ENCODE measurements around the gene MCMBP. TPM values are rescaled to one million over a fixed set of nuclear protein-coding genes. Genes with fewer than 3 reads are reported as not detected.
A peak's percentile ranks its signal among the peaks of the same experiment; 100 is the strongest.
"Not testable (repeated sequence)": the region's sequence is repeated elsewhere in the genome, so short reads cannot be mapped to it uniquely, and the experiment has no call there.

MCMBP gene
- total and polyA plus RNA-seq, 4 donors: 31.1 to 46.5 (median 42.5) TPM

- H3K4me1 ChIP-seq (ENCODE audit: control insufficient read depth, insufficient read depth, low read length): peaks cover 11% of the 10 kb centered on the region
- peak in 1 of 6 donors; percentile 44 for DNase-seq (ENCODE audit: low read depth in 4 of 6, low spot score in 6 of 6)
- H3K9me3 ChIP-seq (ENCODE audit: control insufficient read depth, insufficient read depth, low read length): no peaks in the 10 kb centered on the region
- H3K27ac ChIP-seq (ENCODE audit: low read depth, low read length): no peak overlapping the region
- peaks cover 10% of the 10 kb centered on the region for H3K36me3 ChIP-seq (ENCODE audit: control insufficient read depth, insufficient read depth, low read length)
- H3K4me3 ChIP-seq (ENCODE audit: low read depth, low read length): no peak overlapping the region
- 59% methylated on average over 5 of the region's 9 CpGs for WGBS (ENCODE audit: insufficient coverage)
- no peaks in the 10 kb centered on the region for H3K27me3 ChIP-seq (ENCODE audit: control insufficient read depth, insufficient read depth, low read length)
Measured at GRCh38 chr10:119896937-119897770, 24.5 kb upstream of the MCMBP start.

DNA sequence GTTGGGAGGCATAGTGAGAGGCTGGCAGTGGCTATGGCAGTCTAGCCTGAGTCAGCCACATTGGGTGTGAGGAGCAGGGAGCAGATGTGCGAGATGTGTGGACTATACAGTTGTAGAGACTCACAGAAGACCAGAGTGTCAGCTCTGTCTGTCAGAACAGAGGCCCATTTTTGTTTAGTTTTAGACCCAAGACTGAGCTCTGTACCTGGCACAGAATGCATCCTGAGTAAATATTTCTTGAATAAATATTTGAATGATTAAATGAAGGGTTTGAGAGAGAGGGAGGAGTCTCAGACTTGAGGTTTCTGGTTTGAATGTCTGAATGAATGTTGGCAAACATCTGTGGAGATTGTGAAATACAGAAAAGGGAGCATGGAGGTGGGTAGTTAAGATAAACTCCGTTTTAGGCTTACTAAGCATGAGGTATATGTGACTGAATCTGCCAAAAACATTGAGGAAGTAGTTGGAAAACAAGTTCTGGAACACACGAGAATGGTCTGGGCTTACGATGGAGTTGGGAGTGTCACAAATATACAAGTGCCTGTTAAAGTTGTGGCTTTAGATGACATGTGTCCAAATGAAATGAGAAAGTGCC lies 23.5 kb upstream of the MCMBP start:
- Histone ChIP-seq H3K4me3 (ENCODE audit: low read depth, low read length) (no peak overlapping the region), H3K27ac (ENCODE audit: low read depth, low read length) (no peak overlapping the region), H3K4me1 (ENCODE audit: control insufficient read depth, insufficient read depth, low read length) (peaks cover 17% of the 10 kb centered on the region), H3K36me3 (ENCODE audit: control insufficient read depth, insufficient read depth, low read length) (peaks cover 8% of the 10 kb centered on the region), H3K27me3 (ENCODE audit: control insufficient read depth, insufficient read depth, low read length) (no peaks in the 10 kb centered on the region), H3K9me3 (ENCODE audit: control insufficient read depth, insufficient read depth, low read length) (no peaks in the 10 kb centered on the region)
- WGBS (ENCODE audit: insufficient coverage): 76% methylated on average over 4 of the region's 4 CpGs
- DNase-seq (ENCODE audit: low read depth in 4 of 6, low spot score in 6 of 6): no peak

DNA sequence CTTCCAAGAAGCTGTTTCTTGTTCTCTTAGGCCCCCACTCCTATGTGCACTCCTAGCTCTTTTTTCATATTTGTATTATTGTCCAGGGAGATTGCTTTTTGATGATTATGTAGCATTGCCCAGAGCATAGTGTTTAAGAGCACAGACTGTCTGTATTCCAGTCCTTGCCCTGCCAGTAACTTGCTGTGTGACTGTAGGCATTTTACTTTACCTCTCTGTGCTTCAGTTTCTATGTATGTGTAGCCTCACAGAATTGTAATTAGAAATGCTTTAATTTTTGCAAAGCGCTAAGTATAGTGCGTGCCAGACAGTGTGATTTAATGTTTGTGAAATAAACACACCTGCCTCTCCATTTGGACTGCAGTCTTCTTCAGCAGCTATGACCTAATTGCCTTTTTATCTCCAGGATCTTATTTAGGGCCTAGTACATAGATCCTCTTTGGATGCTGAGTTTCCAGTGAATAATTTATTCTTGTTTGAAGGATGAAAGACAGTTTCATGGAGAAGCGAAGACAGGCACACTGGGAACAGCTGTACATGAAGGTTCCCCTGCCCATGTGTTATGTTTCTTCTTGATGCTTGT lies 21.3 kb upstream of the MCMBP start:
- peaks cover 4% of the 10 kb centered on the region for H3K36me3 ChIP-seq (ENCODE audit: control insufficient read depth, insufficient read depth, low read length)
- no peak overlapping the region for H3K4me3 ChIP-seq (ENCODE audit: low read depth, low read length)
- no peaks in the 10 kb centered on the region for H3K27me3 ChIP-seq (ENCODE audit: control insufficient read depth, insufficient read depth, low read length)
- no peaks in the 10 kb centered on the region for H3K9me3 ChIP-seq (ENCODE audit: control insufficient read depth, insufficient read depth, low read length)
- DNase-seq (ENCODE audit: low read depth in 4 of 6, low spot score in 6 of 6): no peak
- peaks cover 17% of the 10 kb centered on the region for H3K4me1 ChIP-seq (ENCODE audit: control insufficient read depth, insufficient read depth, low read length)
- no peak overlapping the region for H3K27ac ChIP-seq (ENCODE audit: low read depth, low read length)
- WGBS (ENCODE audit: insufficient coverage): no CpG with 5 or more reads among the region's 3 CpGs

- no peaks in the 10 kb centered on the region for H3K27me3 ChIP-seq (ENCODE audit: control insufficient read depth, insufficient read depth, low read length)
- WGBS (ENCODE audit: insufficient coverage): 1% methylated on average over 7 of the region's 9 CpGs
- H3K27ac ChIP-seq (ENCODE audit: low read depth, low read length): peak overlapping the region; percentile 83
- H3K4me3 ChIP-seq (ENCODE audit: low read depth, low read length): peak overlapping the region; percentile 94
- no peaks in the 10 kb centered on the region for H3K9me3 ChIP-seq (ENCODE audit: control insufficient read depth, insufficient read depth, low read length)
- H3K4me1 ChIP-seq (ENCODE audit: control insufficient read depth, insufficient read depth, low read length): peaks cover 17% of the 10 kb centered on the region
- no peak for DNase-seq (ENCODE audit: low read depth in 4 of 6, low spot score in 6 of 6)
- no peaks in the 10 kb centered on the region for H3K36me3 ChIP-seq (ENCODE audit: control insufficient read depth, insufficient read depth, low read length)
Measured at GRCh38 chr10:119893074-119893473, 20.4 kb upstream of the MCMBP start.

DNA sequence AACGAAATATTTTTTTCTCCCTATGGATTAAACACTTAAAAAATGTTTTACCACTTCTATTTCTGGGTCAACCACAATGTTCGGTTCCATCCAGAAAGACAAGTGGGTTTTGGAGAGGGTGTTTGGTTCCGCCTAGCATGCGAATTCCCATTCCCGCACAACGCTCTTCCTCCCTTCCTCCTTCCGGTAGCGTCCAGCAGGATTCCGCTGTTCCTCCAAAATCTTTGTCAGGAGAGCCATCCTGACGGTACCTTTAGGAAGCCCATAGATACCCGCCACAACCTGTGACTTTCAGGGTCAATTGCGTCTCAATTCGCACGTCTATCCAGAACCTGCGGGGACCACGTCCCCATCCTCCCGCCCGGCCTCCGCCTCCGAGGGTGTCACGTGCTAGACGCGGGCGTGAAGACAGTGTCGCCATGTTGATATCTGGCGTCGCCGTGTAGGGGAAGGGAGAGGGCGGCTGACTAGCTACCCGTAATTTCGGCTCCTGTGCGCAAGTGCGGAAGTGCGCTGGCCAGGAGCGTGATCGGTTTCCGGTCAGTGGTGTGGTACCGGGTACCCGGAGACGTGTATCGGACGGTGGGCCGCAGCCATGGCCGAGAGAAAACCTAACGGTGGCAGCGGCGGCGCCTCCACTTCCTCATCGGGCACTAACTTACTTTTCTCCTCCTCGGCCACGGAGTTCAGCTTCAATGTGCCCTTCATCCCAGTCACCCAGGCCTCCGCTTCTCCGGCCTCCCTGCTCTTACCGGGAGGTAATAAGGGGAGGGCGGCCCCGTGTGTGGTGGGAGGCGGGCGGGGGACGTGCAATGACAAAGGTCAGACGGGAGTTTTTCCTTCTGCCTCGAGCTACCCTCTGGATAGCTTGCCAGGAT lies 19.8 kb upstream of the MCMBP start, which contains the start of gene SEC23IP:
SEC23IP (plus strand) TSS at position 543 of the 878 bp plus-strand sequence; CDS start at position 596, 53 bp downstream.
- WGBS (ENCODE audit: insufficient coverage): 0% methylated on average over 52 of the region's 61 CpGs
- H3K27ac ChIP-seq (ENCODE audit: low read depth, low read length): peak within 1 kb of the TSS; percentile 83
- DNase-seq (ENCODE audit: low read depth in 4 of 6, low spot score in 6 of 6): peak; percentile 91 to 98 (median 92)
- H3K4me3 ChIP-seq (ENCODE audit: low read depth, low read length): peak within 1 kb of the TSS; percentile 94
- H3K36me3 ChIP-seq (ENCODE audit: control insufficient read depth, insufficient read depth, low read length): no peaks in the 10 kb centered on the region
- peaks cover 17% of the 10 kb centered on the region for H3K4me1 ChIP-seq (ENCODE audit: control insufficient read depth, insufficient read depth, low read length)
- H3K27me3 ChIP-seq (ENCODE audit: control insufficient read depth, insufficient read depth, low read length): no peaks in the 10 kb centered on the region
- no peaks in the 10 kb centered on the region for H3K9me3 ChIP-seq (ENCODE audit: control insufficient read depth, insufficient read depth, low read length)

- not testable (repeated sequence) for H3K36me3 ChIP-seq (ENCODE audit: control insufficient read depth, insufficient read depth, low read length); DNase-seq (ENCODE audit: low read depth in 4 of 6, low spot score in 6 of 6); H3K27me3 ChIP-seq (ENCODE audit: control insufficient read depth, insufficient read depth, low read length); H3K9me3 ChIP-seq (ENCODE audit: control insufficient read depth, insufficient read depth, low read length)
- Histone ChIP-seq H3K4me1 (ENCODE audit: control insufficient read depth, insufficient read depth, low read length) (peaks cover 14% of the 10 kb centered on the region), H3K4me3 (ENCODE audit: low read depth, low read length) (peak overlapping the region; percentile 94), H3K27ac (ENCODE audit: low read depth, low read length) (peak overlapping the region; percentile 83)
- 51% methylated on average over 7 of the region's 14 CpGs for WGBS (ENCODE audit: insufficient coverage)
Measured at GRCh38 chr10:119891849-119892187, 19.2 kb upstream of the MCMBP start.

- DNase-seq (ENCODE audit: low read depth in 4 of 6, low spot score in 6 of 6); H3K9me3 ChIP-seq (ENCODE audit: control insufficient read depth, insufficient read depth, low read length); H3K36me3 ChIP-seq (ENCODE audit: control insufficient read depth, insufficient read depth, low read length); H3K27me3 ChIP-seq (ENCODE audit: control insufficient read depth, insufficient read depth, low read length); H3K4me3 ChIP-seq (ENCODE audit: low read depth, low read length); H3K27ac ChIP-seq (ENCODE audit: low read depth, low read length): not testable (repeated sequence)
- peaks cover 14% of the 10 kb centered on the region for H3K4me1 ChIP-seq (ENCODE audit: control insufficient read depth, insufficient read depth, low read length)
- WGBS (ENCODE audit: insufficient coverage): 95% methylated on average over 3 of the region's 4 CpGs
Measured at GRCh38 chr10:119890307-119890706, 17.7 kb upstream of the MCMBP start.

GRCh38 chr10:119889201-119889600 lies 16.6 kb upstream of the MCMBP start:
- DNase-seq (ENCODE audit: low read depth in 4 of 6, low spot score in 6 of 6); H3K27ac ChIP-seq (ENCODE audit: low read depth, low read length); H3K9me3 ChIP-seq (ENCODE audit: control insufficient read depth, insufficient read depth, low read length); H3K27me3 ChIP-seq (ENCODE audit: control insufficient read depth, insufficient read depth, low read length); H3K36me3 ChIP-seq (ENCODE audit: control insufficient read depth, insufficient read depth, low read length); H3K4me3 ChIP-seq (ENCODE audit: low read depth, low read length): not testable (repeated sequence)
- H3K4me1 ChIP-seq (ENCODE audit: control insufficient read depth, insufficient read depth, low read length): peaks cover 14% of the 10 kb centered on the region
- WGBS (ENCODE audit: insufficient coverage): 89% methylated on average over 1 of the region's 3 CpGs

DNA sequence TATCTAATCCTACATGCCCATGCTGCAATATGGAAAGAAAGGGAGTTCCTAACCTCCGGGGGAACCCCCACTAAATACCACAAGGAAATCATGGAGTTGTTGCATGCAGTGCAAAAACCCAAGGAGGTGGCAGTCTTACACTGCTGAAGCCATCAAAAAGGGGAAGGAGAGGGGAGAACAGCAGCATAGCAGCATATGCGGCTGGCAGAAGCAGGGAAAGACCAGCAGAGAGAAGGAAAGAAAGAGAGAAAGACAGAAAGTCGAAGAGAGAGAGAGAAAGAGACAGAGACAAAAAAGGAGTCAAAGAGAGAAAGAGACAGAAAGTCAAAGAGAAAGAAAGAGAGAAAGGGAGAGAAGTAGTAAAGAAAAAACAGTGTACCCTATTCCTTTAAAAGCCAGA lies 16.1 kb upstream of the MCMBP start:
- not testable (repeated sequence) for DNase-seq (ENCODE audit: low read depth in 4 of 6, low spot score in 6 of 6); H3K27ac ChIP-seq (ENCODE audit: low read depth, low read length); H3K9me3 ChIP-seq (ENCODE audit: control insufficient read depth, insufficient read depth, low read length); H3K27me3 ChIP-seq (ENCODE audit: control insufficient read depth, insufficient read depth, low read length); H3K36me3 ChIP-seq (ENCODE audit: control insufficient read depth, insufficient read depth, low read length); H3K4me3 ChIP-seq (ENCODE audit: low read depth, low read length)
- WGBS (ENCODE audit: insufficient coverage): 80% methylated on average over 2 of the region's 3 CpGs
- H3K4me1 ChIP-seq (ENCODE audit: control insufficient read depth, insufficient read depth, low read length): peaks cover 12% of the 10 kb centered on the region

Data from spinal cord (tissue), 10 donors.